Loucy (cell line): ENCODE results near the gene BMPR1B.
A peak's percentile ranks its signal among the peaks of the same experiment; 100 is the strongest.

Experiments
- H2AFZ ChIP-seq: fragments of 200-600 bp; sonication (generic); 2 replicates; pipeline ENCODE4 v1.6.0; 2016; ENCODE audit warnings: antibody characterized with exemption, mild to moderate bottlenecking, low read length, moderate library complexity
- H3F3A ChIP-seq: fragments of 200-600 bp; 2 replicates; pipeline ENCODE4 v1.6.0; 2016; ENCODE audit warnings: antibody characterized with exemption, low read depth, mild to moderate bottlenecking
- H3K27me3 ChIP-seq: fragments of 200-600 bp; sonication (generic); 2 replicates; pipeline ENCODE4 v1.6.1; 2014; ENCODE audit warnings: low read length, mild to moderate bottlenecking; ENCODE audit not compliant: insufficient read depth, poor library complexity, severe bottlenecking
- H3K36me3 ChIP-seq: fragments of 200-600 bp; sonication (generic); 2 replicates; pipeline ENCODE4 v1.6.1; 2016; ENCODE audit warnings: low read length; ENCODE audit not compliant: insufficient read depth
- H3K4me1 ChIP-seq: fragments of 200-600 bp; sonication (generic); 2 replicates; pipeline ENCODE4 v1.5.1; 2014; ENCODE audit warnings: low read length, mild to moderate bottlenecking; ENCODE audit not compliant: insufficient read depth, poor library complexity, severe bottlenecking
- H3K4me2 ChIP-seq: fragments of 200-600 bp; sonication (generic); 2 replicates; pipeline ENCODE4 v1.6.0; 2014; ENCODE audit warnings: antibody characterized with exemption, low read length, low read depth, mild to moderate bottlenecking; ENCODE audit not compliant: poor library complexity, severe bottlenecking
- H3K4me3 ChIP-seq: fragments of 200-600 bp; sonication (generic); 2 replicates; pipeline ENCODE4 v1.5.1; 2014; ENCODE audit warnings: low read length, mild to moderate bottlenecking, mixed read lengths; ENCODE audit not compliant: poor library complexity, severe bottlenecking
- H3K79me2 ChIP-seq: fragments of 200-600 bp; sonication (generic); 2 replicates; pipeline ENCODE4 v1.6.1; 2014; ENCODE audit warnings: low read length; ENCODE audit not compliant: insufficient read depth
- H3K9ac ChIP-seq: fragments of 200-600 bp; sonication (generic); 2 replicates; pipeline ENCODE4 v1.6.0; 2014; ENCODE audit warnings: mild to moderate bottlenecking, low read depth, low read length, moderate library complexity; ENCODE audit not compliant: poor library complexity, severe bottlenecking
- H3K9me2 ChIP-seq: fragments of 200-600 bp; sonication (generic); replicated peaks from 2 replicates; pipeline ENCODE4 v1.6.1; 2016; ENCODE audit warnings: low read depth, low read length, mixed read lengths
- H3K9me3 ChIP-seq: fragments of 200-600 bp; sonication (generic); 2 replicates; pipeline ENCODE4 v1.6.1; 2014; ENCODE audit warnings: mild to moderate bottlenecking, antibody characterized with exemption, low read length, low read depth; ENCODE audit not compliant: insufficient read depth
- H4K20me1 ChIP-seq: fragments of 200-600 bp; sonication (generic); 2 replicates; pipeline ENCODE4 v1.6.0; 2014; ENCODE audit warnings: antibody characterized with exemption, low read length, mild to moderate bottlenecking; ENCODE audit not compliant: insufficient read depth, poor library complexity, severe bottlenecking
- EZH2phosphoT487 ChIP-seq: fragments of 200-600 bp; IDR thresholded peaks from 2 replicates; pipeline ENCODE4 v1.6.1; 2018; ENCODE audit warnings: antibody characterized with exemption, mild to moderate bottlenecking, moderate library complexity, borderline replicate concordance
- TF ChIP-seq, protein P1 (sequence below): fragments of 200-600 bp; sonication (generic); conservative IDR thresholded peaks from 2 replicates; pipeline ENCODE4 v1.5.1; 2014; ENCODE audit warnings: mild to moderate bottlenecking, antibody characterized with exemption, low read length

The BMPR1B gene

DNA sequence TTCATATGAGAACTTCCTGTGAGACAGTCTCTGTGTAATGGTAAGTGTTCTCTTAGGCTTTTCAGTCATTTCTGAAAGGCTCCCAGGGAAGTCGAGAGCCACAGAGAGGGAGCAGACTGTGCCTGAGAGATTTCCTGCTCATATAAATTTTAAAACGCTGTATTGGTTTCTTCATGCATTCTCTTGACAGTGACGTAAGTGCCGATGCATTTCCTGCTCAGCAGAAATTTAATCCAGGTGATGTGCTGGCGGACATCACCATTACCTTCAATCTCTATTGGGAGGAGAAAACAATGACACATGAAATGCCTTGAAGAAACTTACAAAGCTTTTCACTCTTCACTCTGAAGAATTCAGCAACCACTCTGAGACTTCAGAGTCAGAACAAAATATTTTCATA is 383.6 kb downstream of the BMPR1B start:
- Histone ChIP-seq H2AFZ (no peak overlapping the region; the same call in 1 of the 2 replicates), H3K4me1 (no peaks in the 10 kb centered on the region), H3K79me2 (no peaks in the 10 kb centered on the region), H3K9ac (no peak overlapping the region), H3K4me3 (no peak overlapping the region), H3K9me3 (no peaks in the 10 kb centered on the region), H3K36me3 (no peaks in the 10 kb centered on the region), H3F3A (no peaks in the 10 kb centered on the region), H4K20me1 (no peaks in the 10 kb centered on the region), H3K9me2 (no peaks in the 10 kb centered on the region), H3K4me2 (no peak overlapping the region), H3K27me3 (no peaks in the 10 kb centered on the region)
- no peak for TF ChIP-seq EZH2phosphoT487
- TF ChIP-seq, protein P1, sequence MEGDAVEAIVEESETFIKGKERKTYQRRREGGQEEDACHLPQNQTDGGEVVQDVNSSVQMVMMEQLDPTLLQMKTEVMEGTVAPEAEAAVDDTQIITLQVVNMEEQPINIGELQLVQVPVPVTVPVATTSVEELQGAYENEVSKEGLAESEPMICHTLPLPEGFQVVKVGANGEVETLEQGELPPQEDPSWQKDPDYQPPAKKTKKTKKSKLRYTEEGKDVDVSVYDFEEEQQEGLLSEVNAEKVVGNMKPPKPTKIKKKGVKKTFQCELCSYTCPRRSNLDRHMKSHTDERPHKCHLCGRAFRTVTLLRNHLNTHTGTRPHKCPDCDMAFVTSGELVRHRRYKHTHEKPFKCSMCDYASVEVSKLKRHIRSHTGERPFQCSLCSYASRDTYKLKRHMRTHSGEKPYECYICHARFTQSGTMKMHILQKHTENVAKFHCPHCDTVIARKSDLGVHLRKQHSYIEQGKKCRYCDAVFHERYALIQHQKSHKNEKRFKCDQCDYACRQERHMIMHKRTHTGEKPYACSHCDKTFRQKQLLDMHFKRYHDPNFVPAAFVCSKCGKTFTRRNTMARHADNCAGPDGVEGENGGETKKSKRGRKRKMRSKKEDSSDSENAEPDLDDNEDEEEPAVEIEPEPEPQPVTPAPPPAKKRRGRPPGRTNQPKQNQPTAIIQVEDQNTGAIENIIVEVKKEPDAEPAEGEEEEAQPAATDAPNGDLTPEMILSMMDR: no peak

DNA sequence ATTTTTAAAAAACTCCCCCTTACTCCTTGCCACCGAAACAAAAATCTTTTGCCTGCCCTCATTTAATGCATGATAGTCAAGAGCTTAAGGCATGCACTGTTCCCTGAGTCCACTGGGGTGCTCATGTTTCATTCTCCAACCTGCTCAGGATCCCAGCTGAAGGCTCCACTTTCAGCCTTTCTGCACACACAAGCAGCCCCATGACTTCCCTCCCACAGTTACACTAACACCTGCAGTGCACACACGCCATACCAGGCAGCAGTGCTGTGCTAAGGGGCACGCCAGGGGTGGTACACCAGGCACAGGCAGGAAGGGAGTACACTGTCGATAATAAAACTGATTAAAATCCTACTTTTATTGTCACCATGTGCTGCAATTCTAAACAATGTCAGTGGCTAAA is 385.2 kb downstream of the BMPR1B start:
- Histone ChIP-seq H3K4me2 (no peak overlapping the region), H3K9me2 (no peaks in the 10 kb centered on the region), H4K20me1 (no peaks in the 10 kb centered on the region), H3K36me3 (no peaks in the 10 kb centered on the region), H3K27me3 (no peaks in the 10 kb centered on the region), H2AFZ (0 out of 2 replicates have a peak overlapping the region, but pooled peaks have one; percentile 38), H3F3A (no peaks in the 10 kb centered on the region), H3K79me2 (no peaks in the 10 kb centered on the region), H3K9ac (no peak overlapping the region), H3K4me3 (no peak overlapping the region), H3K4me1 (no peaks in the 10 kb centered on the region), H3K9me3 (no peaks in the 10 kb centered on the region)
- TF ChIP-seq, protein P1: peak; percentile 37
- TF ChIP-seq EZH2phosphoT487: no peak

DNA sequence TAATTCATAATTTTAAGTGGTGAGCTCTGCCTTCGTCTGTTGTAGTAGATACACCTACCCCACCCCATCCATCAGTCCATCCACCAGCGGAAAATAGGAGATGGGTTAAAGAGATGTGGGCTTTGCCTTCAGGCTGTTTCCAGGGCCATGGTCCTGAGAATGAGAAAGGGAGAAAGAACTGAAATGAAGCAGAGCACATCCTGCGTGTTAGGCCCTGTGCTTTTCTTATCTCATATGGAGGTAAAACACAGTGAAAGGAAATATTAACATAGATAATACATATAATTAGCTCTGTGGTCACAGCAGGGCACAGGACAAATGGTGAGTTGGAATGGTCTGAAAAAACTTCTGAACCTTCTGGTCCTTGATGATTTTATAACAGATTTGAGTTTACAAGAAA is 393.5 kb downstream of the BMPR1B start:
- H3K4me2 ChIP-seq: no peak overlapping the region
- no peaks in the 10 kb centered on the region for H3K9me3 ChIP-seq
- H3K36me3 ChIP-seq: no peaks in the 10 kb centered on the region
- H3K9me2 ChIP-seq: no peaks in the 10 kb centered on the region
- peaks cover 17% of the 10 kb centered on the region for H3K4me1 ChIP-seq
- no peak overlapping the region for H3K9ac ChIP-seq
- H3F3A ChIP-seq: no peaks in the 10 kb centered on the region
- no peak overlapping the region for H3K4me3 ChIP-seq
- TF ChIP-seq EZH2phosphoT487: no peak
- TF ChIP-seq, protein P1: no peak
- no peak overlapping the region for H2AFZ ChIP-seq
- H4K20me1 ChIP-seq: no peaks in the 10 kb centered on the region
- H3K27me3 ChIP-seq: no peaks in the 10 kb centered on the region
- no peaks in the 10 kb centered on the region for H3K79me2 ChIP-seq
